CD4-positive, alpha-beta T cell treated with Interleukin-17A for 1 hour (primary cell): ENCODE data around the gene CCSER1.
"Not testable (repeated sequence)": the region's sequence is repeated elsewhere in the genome, so short reads cannot be mapped to it uniquely, and the experiment has no call there.

Experiments
- DNase-seq: peaks from one replicate; pipeline ENCODE4 v3.0.0-alpha.2; 2020

CCSER1 gene

GRCh38 chr4:91454111-91454510 lies 1326.9 kb downstream of the CCSER1 start:
- DNase-seq = no peak

- DNase-seq = not testable (repeated sequence)
Observed at GRCh38 chr4:91462566-91462965, 1335.4 kb downstream of the CCSER1 start.

GRCh38 chr4:91470671-91471070 lies 1343.5 kb downstream of the CCSER1 start:
- DNase-seq = no peak

DNA sequence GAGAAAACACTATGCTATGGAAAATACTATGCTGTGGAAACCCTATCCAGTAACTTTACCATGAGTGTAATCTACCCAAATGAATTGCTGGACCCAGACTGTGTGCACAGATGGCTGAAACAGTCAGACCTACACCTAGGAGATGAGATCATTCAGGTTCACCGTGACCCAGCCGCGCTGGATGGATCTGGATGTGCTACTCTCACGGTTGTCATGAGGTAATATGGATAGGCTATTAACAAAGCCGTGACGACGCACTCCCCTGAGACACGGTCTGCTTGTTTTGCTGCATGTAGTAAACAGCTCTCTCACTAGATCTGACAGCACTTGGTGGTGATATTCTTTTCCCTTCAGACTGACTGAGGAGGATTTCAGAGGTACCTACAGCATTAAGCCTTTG lies 1344.1 kb downstream of the CCSER1 start:
- no peak for DNase-seq

- DNase-seq = no peak
Observed at GRCh38 chr4:91472046-91472445, 1344.9 kb downstream of the CCSER1 start.

DNA sequence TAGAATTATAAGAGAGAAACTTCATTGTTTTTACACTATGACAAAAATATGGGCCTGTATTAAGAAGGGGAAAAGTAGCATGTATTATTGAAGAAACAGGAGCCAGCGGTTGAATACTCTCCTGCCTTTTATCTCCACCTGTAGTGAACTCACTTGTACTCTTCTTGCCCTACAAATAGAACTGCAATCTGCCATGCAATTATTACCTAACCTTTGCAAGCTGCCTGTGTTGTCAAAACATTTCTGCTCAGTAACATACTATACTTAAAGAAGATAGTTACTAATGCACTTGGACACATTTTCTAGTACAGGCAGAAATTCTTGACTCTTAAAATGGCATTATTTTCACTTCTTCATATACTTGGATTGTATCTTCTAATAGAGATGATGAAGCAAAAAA lies 1358.2 kb downstream of the CCSER1 start:
- no peak for DNase-seq

GRCh38 chr4:91488946-91489345 lies 1361.8 kb downstream of the CCSER1 start:
- DNase-seq = no peak

DNA sequence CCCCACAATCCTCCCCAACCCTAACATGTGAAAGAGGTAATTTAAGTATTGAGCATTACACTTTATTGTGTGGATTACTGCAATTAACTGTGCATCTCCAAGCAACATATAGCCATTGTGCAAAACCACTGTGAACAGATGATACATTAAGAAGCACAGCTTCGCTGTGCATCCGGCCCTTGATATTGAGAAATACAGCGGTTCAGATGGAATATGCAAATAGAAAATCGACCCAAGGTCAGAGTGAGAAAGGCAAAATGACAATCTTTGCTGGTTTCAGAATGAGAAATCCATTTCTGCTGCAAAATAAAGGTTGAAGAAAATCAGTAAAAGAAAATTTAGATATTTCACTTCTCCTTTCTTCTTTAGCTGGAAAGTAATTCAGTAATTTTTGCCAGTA lies 1370.7 kb downstream of the CCSER1 start:
- DNase-seq = no peak

DNA sequence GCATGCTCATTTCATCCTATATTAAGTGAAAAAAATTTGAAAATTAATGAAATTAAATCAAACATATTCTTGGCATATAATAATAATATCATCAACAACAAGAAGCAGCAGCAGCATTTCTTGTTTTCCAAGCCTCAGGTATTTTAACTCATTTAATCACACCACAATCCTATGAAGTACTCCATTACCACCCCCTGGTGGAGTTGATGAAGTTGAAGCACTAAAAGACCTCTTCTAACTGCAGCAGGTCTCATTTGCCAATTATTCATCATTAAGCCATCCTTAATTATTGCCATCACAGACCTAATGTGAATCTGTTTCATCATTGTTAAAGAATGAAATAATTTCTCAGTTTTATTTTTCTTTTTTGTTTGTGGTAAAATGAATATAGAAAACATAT lies 1375.2 kb downstream of the CCSER1 start:
- no peak for DNase-seq

GRCh38 chr4:91513326-91513725 lies 1386.1 kb downstream of the CCSER1 start:
- no peak for DNase-seq

DNA sequence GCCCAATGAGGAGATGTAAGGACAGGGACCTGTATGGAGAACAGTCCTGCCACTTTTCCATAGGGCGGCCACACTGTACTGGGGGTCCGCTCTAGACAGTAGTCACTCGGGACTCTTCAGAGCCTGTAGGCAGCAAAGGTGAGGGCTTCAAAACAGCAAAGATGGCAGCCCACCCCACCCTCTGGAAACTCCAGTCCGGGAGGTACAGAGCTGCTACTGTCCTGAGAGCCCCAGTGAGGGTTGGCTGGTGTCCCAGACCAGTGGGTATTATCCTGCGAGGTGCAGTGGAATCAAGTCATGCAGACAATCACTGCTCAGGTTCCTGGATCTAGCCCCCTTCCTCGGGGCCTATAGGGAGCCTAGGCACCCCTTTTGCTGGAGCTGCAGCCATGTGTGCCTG lies 1392.0 kb downstream of the CCSER1 start:
- no peak for DNase-seq

DNA sequence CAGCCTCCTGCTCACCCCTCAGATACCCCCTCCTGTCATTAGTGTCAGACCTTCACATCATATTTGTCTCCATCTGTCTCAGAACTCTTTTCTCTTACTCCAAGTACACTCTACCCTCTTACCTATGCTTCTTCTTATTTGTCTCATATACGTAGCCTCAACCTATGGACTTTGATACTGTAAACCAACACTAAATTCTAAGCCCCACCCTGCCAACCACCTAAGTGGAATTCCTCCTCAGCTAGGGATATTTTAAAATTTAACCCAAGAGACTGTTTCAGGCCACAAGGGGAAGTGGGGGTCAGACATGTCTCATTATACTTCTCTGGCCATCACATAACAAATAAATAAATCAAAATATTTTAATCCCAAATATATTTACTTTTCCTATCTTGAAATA lies 1398.4 kb downstream of the CCSER1 start:
- DNase-seq = no peak

GRCh38 chr4:91527056-91527455 lies 1399.9 kb downstream of the CCSER1 start:
- no peak for DNase-seq

DNA sequence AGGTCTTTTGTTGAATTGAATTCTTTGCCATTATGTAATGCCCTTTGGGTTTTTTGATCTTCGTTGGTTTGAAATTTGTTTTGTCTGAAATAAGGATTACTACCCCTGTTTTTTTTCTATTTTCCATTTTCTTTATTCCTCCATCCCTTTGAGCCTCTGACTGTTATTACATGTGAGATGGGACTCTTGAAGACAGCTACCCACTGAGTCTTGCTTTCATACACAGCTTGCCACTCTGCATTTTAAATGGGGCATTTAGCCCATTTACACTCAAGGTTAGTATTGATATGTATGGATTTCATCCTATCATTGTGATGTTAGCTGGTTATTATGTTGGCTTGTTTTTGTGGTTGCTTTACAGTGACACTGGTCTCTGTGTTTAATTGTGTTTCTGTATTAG lies 1440.4 kb downstream of the CCSER1 start:
- no peak for DNase-seq

DNA sequence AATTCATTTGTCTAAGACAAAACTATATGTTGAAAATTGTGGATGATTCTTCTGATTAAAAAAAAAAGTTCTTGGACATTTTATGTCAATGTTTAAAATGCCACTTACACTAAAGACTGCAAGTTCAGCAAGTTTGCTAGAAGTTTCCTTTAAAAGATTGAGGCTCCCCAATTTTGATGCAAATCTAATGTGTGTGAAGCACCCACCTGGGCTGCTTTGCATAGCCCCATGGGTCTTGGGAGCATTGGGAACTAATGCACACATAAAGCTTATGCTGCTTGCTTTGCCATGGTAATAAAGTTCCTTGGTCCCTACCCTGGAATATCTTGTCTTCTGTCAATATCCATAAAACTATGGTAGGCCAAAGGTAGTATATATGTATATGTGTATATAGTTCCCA lies 1450.7 kb downstream of the CCSER1 start:
- no peak for DNase-seq

- no peak for DNase-seq
Observed at GRCh38 chr4:91590260-91590659, 1463.1 kb downstream of the CCSER1 start.

DNA sequence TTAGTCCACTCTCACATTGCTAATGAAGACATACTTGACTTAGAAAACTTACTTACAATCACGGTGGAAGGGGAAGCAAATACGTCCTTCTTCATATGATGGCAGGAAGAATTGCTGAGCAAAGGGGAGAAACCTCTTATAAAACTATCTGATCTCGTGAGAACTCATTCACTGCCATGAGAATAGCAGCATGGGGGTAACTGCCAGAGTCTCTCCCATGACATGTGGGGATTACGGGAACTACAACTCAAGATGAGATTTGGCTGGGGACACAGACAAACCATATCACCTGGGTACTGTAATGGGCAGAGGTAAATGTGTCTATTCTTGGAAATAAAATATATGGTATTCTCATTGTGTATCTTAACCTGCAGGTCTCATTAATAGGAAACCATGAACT lies 1464.9 kb downstream of the CCSER1 start:
- DNase-seq = no peak

GRCh38 chr4:91596718-91597117 lies 1469.5 kb downstream of the CCSER1 start:
- DNase-seq = no peak

GRCh38 chr4:91598696-91599095 lies 1471.5 kb downstream of the CCSER1 start:
- DNase-seq = no peak

DNA sequence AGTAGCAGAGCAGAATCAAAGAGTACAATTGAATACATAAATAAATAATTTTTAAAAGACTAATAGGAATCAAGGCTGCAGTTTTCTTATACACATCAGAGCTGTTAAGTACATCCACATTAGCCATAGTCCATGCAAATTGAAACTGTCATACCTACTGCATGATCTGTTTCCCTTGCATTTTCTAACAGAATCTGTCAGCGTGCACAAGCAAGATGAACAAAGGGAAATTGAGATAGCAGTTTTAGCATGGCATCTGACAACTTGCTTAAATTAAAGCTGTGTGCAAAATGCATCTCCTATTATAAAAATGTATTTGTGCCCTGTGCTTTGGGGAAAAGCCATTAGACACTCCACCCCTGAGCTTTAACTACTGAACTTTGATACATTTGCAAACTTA lies 1473.1 kb downstream of the CCSER1 start:
- no peak for DNase-seq

DNA sequence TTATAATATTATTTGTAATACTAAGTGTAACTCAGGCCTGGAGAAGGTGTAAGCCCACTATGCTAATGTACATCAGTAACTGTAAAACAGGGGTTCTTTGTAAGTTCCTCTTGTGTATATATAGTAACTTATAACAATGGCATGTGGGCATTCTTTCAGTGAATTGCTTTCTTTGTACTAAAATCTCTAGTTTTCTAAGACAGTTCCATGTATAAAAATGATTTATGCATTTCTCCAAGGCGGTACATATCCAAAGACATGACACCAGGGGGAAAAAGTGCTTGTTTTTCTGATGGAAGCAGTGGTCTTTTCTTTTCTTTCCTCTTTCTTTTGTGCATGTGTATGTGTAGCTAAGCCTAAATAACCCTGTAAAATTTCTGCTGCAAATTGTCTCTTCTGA lies 1474.2 kb downstream of the CCSER1 start:
- DNase-seq = no peak

- DNase-seq = no peak
Observed at GRCh38 chr4:91611782-91612181, 1484.6 kb downstream of the CCSER1 start.

DNA sequence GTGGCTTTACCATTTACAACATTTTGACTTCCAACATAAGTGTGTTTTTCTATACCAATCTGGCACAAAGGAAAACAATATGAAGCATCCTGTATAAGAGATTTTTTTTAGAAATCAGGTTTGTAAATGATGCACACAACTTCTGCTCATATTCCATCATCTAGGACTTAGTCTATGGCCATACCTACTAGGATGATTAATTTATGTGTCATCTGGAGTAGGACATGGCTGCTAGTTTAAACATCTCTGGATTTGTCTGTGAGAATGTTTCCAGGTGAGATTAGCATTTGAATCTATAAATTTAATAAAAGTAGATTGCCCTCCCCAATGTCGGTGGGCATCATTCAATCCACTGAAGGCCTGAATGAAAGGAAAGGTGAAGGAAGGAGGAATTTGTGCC lies 1493.8 kb downstream of the CCSER1 start:
- DNase-seq = no peak

DNA sequence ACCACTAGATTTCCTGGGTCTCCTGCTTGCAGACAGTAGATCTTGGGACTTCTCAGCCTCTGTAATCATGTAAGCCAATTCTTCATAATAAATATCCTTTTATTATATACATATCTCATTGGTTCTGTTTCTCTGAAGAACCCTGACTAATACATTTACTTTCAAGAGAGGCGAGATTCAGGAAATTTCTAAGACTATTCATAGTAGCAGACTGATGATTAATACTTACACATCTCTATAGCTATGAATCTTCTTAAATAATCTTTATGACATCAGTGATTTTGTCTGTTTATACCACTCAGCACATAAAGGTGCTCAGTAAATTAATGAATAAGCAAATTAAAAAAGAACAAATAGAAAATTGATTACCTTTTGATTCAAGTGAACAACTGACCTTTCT lies 1494.3 kb downstream of the CCSER1 start:
- DNase-seq = no peak

DNA sequence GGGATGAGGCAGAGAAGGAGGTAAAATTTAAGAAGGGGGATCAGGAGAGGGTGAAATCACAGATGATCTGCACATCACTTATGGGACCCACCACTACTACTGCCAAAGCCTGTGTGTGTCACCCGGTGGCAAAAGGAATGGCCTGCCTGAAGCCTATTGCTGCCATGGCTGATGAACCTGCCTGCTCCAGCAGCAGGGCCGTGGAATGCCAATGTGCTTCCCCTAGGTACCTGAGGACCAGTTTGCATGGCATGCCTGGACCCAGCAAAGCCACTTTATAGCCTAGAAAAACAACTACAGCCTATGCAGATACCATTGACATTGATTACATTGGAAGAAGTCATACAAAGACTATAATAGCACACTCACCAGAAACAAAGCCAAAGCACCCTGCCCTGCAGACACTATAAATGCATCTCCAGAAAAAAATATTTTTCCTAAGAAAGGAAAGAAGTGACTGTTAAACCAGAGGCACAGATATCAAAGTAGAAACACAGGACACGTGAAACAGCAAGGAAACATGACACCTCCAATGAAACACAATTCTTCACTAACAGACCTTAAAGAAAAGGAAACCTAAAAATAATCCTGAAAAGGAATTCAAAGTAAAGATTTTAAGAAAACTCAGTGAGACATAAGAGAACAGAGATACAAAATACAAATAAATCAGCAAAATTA lies 1495.9 kb downstream of the CCSER1 start:
- DNase-seq = no peak

- not testable (repeated sequence) for DNase-seq
Observed at GRCh38 chr4:91623603-91623967, 1496.4 kb downstream of the CCSER1 start.
